Muscle of arm (tissue), 12 donors: ENCODE results near the gene LIME1. TPM values are rescaled to one million over a fixed set of nuclear protein-coding genes. Genes with fewer than 3 reads are reported as not detected.

Source experiments
- polyA plus RNA-seq, 12 donors: library from polyadenylated mRNA; unstranded; fragments of 120-200 nt; gene quantifications; one replicate each; pipeline ENCODE4 v1.2.1, GENCODE V29; 2013; ENCODE audit not compliant: insufficient read length in 12 of 12

LIME1 gene
- polyA plus RNA-seq, 12 donors = 1.9 to 11.8 (median 3.6) TPM; not detected in 1

Other genes starting within 250 kb of the LIME1 start
- 1,000 to 10,000 TPM in 1 of 12 donors, 100 to 1,000 TPM in 11; 241 to 1,389 (median 612) TPM for gene EEF1A2, start 237.6 kb upstream of the LIME1 start, polyA plus RNA-seq
- 1,000 to 10,000 TPM in 1 of 12 donors, 100 to 1,000 TPM in 11; 125 to 1,559 (median 193) TPM for gene PPDPF, start 215.9 kb upstream of the LIME1 start, polyA plus RNA-seq
- gene PTK6, start 199.3 kb upstream of the LIME1 start, polyA plus RNA-seq = 1 to 10 TPM in 1 of 12 donors, under 1 TPM in 9, not detected in 2; 0.14 to 1.4 (median 0.35) TPM
- under 1 TPM in 1 of 12 donors, not detected in 11; 0.08 TPM for gene SRMS, start 188.9 kb upstream of the LIME1 start, polyA plus RNA-seq
- under 1 TPM in 8 of 12 donors, not detected in 4; 0.07 to 0.81 (median 0.17) TPM for gene FNDC11, start 182.5 kb upstream of the LIME1 start, polyA plus RNA-seq
- 10 to 100 TPM in 3 of 12 donors, 1 to 10 TPM in 8, not detected in 1; 4.3 to 18.8 (median 6.4) TPM for gene HELZ2, start 162.4 kb upstream of the LIME1 start, polyA plus RNA-seq
- 10 to 100 TPM in 1 of 12 donors, 1 to 10 TPM in 10, not detected in 1; 5.8 to 11.0 (median 7.1) TPM for gene GMEB2, start 109.6 kb upstream of the LIME1 start, polyA plus RNA-seq
- gene STMN3, start 83.2 kb upstream of the LIME1 start, polyA plus RNA-seq = 10 to 100 TPM in 9 of 12 donors, 1 to 10 TPM in 2, not detected in 1; 8.8 to 48.5 (median 11.5) TPM
- 10 to 100 TPM in 7 of 12 donors, 1 to 10 TPM in 4, not detected in 1; 8.2 to 18.1 (median 10.8) TPM for gene RTEL1, start 78.4 kb upstream of the LIME1 start, polyA plus RNA-seq
- 1 to 10 TPM in 6 of 12 donors, under 1 TPM in 4, not detected in 2; 0.34 to 5.1 (median 1.3) TPM for gene TNFRSF6B, start 40.0 kb upstream of the LIME1 start, polyA plus RNA-seq
- 10 to 100 TPM in 11 of 12 donors, not detected in 1; 21.0 to 29.5 (median 23.0) TPM for gene ARFRP1, start 28.7 kb upstream of the LIME1 start, polyA plus RNA-seq
- gene ZGPAT, start 28.6 kb upstream of the LIME1 start, polyA plus RNA-seq = 10 to 100 TPM in 11 of 12 donors, not detected in 1; 10.3 to 44.2 (median 12.0) TPM
- 100 to 1,000 TPM in 8 of 12 donors, 10 to 100 TPM in 3, not detected in 1; 81.5 to 182 (median 102) TPM for gene SLC2A4RG, start 3.1 kb downstream of the LIME1 start, polyA plus RNA-seq
- gene ZBTB46, start 94.6 kb downstream of the LIME1 start, polyA plus RNA-seq = 10 to 100 TPM in 10 of 12 donors, 1 to 10 TPM in 1, not detected in 1; 9.7 to 23.8 (median 15.9) TPM
- gene ABHD16B, start 124.8 kb downstream of the LIME1 start, polyA plus RNA-seq = not detected
- gene TPD52L2, start 128.6 kb downstream of the LIME1 start, polyA plus RNA-seq = 10 to 100 TPM in 11 of 12 donors, not detected in 1; 69.3 to 87.5 (median 77.7) TPM
- gene DNAJC5, start 158.5 kb downstream of the LIME1 start, polyA plus RNA-seq = 10 to 100 TPM in 11 of 12 donors, not detected in 1; 22.3 to 35.9 (median 29.6) TPM
- 10 to 100 TPM in 11 of 12 donors, not detected in 1; 30.4 to 59.8 (median 44.2) TPM for gene UCKL1, start 219.8 kb downstream of the LIME1 start, polyA plus RNA-seq
- gene ZNF512B, start 233.3 kb downstream of the LIME1 start, polyA plus RNA-seq = 10 to 100 TPM in 11 of 12 donors, not detected in 1; 17.8 to 29.2 (median 22.5) TPM
- gene SAMD10, start 243.0 kb downstream of the LIME1 start, polyA plus RNA-seq = 1 to 10 TPM in 11 of 12 donors, not detected in 1; 1.8 to 9.9 (median 2.5) TPM
- gene PRPF6, start 244.5 kb downstream of the LIME1 start, polyA plus RNA-seq = 10 to 100 TPM in 11 of 12 donors, not detected in 1; 39.8 to 62.5 (median 50.7) TPM